ENCODE results near the gene RTL5. TPM values are rescaled to one million over a fixed set of nuclear protein-coding genes. Genes with fewer than 3 reads are reported as not detected.

The RTL5 gene
- total RNA-seq, 1 donor from 2014 or later = 19.5 TPM

DNA sequence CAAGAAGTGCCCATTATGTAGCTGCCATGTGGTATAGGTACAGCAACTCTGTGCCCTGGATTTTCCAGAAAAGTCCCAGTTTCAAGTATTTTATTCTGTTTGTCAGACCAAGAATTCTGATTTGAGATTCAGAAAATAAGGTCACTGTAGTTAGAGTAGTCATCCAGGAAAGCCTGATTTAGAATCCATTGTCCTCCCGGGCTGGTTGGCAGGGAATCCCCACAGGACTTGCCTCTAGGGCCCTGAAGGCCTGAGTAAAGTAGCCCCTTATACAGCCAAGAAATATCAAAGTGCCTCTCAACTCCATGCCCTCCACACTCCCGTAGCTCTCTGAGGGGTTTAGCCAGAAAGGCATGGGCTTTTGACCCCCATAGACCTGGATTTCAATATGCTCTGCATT is 36.3 kb downstream of the RTL5 start:
- H3K36me3 Mint-ChIP-seq (ENCODE audit: unreplicated experiment) = no peaks in the 10 kb centered on the region
- H3K4me3 Mint-ChIP-seq (ENCODE audit: unreplicated experiment) = no peak overlapping the region
- H3K27ac Mint-ChIP-seq (ENCODE audit: unreplicated experiment) = no peak overlapping the region

DNA sequence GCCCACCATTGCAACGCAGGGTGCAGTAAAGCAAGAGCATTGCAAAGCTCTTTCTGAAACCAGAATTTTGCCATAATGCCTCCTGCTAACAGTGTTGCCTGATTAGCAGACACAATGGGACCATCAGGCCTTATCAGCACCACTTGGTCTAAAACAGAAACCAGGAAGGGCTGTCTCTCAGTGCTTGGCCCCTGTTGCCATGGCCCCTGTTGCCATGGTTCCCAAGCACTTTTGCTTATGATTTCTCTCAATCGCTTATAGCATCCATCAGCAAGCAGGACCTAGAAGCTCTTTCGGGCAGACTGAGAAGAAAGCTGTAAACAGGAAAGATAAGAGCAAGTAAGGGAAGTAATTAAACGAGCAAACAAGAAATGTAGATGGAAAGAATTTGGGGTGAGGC is 36.8 kb downstream of the RTL5 start:
- Mint-ChIP-seq H3K4me3 (ENCODE audit: unreplicated experiment) (no peak overlapping the region), H3K27ac (ENCODE audit: unreplicated experiment) (no peak overlapping the region), H3K4me1 (ENCODE audit: unreplicated experiment) (no peaks in the 10 kb centered on the region), H3K9me3 (ENCODE audit: unreplicated experiment) (no peaks in the 10 kb centered on the region), H3K27me3 (ENCODE audit: unreplicated experiment) (no peaks in the 10 kb centered on the region), H3K36me3 (ENCODE audit: unreplicated experiment) (no peaks in the 10 kb centered on the region)
- DNase-seq (ENCODE audit: extremely low spot score, unreplicated experiment) = no peak
- TF ChIP-seq, protein P1, sequence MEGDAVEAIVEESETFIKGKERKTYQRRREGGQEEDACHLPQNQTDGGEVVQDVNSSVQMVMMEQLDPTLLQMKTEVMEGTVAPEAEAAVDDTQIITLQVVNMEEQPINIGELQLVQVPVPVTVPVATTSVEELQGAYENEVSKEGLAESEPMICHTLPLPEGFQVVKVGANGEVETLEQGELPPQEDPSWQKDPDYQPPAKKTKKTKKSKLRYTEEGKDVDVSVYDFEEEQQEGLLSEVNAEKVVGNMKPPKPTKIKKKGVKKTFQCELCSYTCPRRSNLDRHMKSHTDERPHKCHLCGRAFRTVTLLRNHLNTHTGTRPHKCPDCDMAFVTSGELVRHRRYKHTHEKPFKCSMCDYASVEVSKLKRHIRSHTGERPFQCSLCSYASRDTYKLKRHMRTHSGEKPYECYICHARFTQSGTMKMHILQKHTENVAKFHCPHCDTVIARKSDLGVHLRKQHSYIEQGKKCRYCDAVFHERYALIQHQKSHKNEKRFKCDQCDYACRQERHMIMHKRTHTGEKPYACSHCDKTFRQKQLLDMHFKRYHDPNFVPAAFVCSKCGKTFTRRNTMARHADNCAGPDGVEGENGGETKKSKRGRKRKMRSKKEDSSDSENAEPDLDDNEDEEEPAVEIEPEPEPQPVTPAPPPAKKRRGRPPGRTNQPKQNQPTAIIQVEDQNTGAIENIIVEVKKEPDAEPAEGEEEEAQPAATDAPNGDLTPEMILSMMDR (IDR thresholded peaks at IDR 0.05) = no peak

More for the DNA sequence above, 36.3 kb downstream of the RTL5 start:
- H3K4me1 Mint-ChIP-seq (ENCODE audit: unreplicated experiment) = no peaks in the 10 kb centered on the region
- H3K9me3 Mint-ChIP-seq (ENCODE audit: unreplicated experiment) = no peaks in the 10 kb centered on the region
- TF ChIP-seq, protein P1 (IDR thresholded peaks at IDR 0.05) = no peak
- no peaks in the 10 kb centered on the region for H3K27me3 Mint-ChIP-seq (ENCODE audit: unreplicated experiment)
- DNase-seq (ENCODE audit: extremely low spot score, unreplicated experiment) = no peak

DNA sequence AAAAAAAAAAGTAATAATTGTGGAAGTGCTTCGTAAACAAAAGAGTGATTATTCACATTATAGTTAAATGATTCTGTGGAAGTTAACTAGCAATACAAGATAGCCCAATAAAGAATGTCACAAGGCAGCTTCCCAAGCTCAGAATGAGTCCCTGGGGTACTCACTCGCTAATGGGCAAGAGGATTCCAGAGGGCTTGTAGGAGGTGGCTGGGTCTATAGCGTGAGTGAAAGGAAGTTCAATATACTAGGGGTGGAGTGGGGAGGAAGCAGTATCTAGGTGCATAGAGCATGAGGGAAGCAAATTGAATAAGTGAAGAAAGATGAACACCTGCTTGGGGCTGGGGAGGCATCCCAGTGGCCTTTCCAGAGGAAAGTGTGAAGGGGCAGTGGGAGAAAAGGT is 42.5 kb downstream of the RTL5 start:
- no peak overlapping the region for H3K27ac Mint-ChIP-seq (ENCODE audit: unreplicated experiment)
- no peaks in the 10 kb centered on the region for H3K4me1 Mint-ChIP-seq (ENCODE audit: unreplicated experiment)
- no peak for DNase-seq (ENCODE audit: extremely low spot score, unreplicated experiment)
- TF ChIP-seq, protein P1 (IDR thresholded peaks at IDR 0.05) = no peak
- no peaks in the 10 kb centered on the region for H3K36me3 Mint-ChIP-seq (ENCODE audit: unreplicated experiment)
- H3K27me3 Mint-ChIP-seq (ENCODE audit: unreplicated experiment) = no peaks in the 10 kb centered on the region
- peaks cover 11% of the 10 kb centered on the region for H3K9me3 Mint-ChIP-seq (ENCODE audit: unreplicated experiment)
- no peak overlapping the region for H3K4me3 Mint-ChIP-seq (ENCODE audit: unreplicated experiment)

DNA sequence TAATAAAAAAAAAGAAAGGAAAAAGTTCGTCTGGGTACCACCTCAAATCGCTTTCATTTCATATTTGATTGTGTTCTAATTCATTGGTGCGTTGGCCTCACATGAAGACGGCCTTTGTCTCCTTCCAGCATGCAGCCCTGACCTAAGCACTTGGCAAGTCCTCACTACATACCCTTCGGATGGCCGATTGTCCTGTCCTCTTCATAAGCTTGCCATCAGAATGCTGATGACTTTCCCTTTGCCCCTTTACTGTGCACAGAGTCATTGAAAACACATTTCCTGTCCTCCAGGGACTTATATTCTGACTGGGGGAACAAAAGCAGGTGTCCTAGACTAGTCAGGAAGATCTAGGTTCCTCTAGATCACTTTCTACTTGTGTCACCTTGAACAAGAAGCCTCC is 43.0 kb downstream of the RTL5 start:
- no peak overlapping the region for H3K27ac Mint-ChIP-seq (ENCODE audit: unreplicated experiment)
- no peak for DNase-seq (ENCODE audit: extremely low spot score, unreplicated experiment)
- no peaks in the 10 kb centered on the region for H3K36me3 Mint-ChIP-seq (ENCODE audit: unreplicated experiment)
- H3K4me3 Mint-ChIP-seq (ENCODE audit: unreplicated experiment) = no peak overlapping the region
- H3K4me1 Mint-ChIP-seq (ENCODE audit: unreplicated experiment) = no peaks in the 10 kb centered on the region
- TF ChIP-seq, protein P1 (IDR thresholded peaks at IDR 0.05) = no peak
- no peaks in the 10 kb centered on the region for H3K27me3 Mint-ChIP-seq (ENCODE audit: unreplicated experiment)
- peaks cover 11% of the 10 kb centered on the region for H3K9me3 Mint-ChIP-seq (ENCODE audit: unreplicated experiment)

DNA sequence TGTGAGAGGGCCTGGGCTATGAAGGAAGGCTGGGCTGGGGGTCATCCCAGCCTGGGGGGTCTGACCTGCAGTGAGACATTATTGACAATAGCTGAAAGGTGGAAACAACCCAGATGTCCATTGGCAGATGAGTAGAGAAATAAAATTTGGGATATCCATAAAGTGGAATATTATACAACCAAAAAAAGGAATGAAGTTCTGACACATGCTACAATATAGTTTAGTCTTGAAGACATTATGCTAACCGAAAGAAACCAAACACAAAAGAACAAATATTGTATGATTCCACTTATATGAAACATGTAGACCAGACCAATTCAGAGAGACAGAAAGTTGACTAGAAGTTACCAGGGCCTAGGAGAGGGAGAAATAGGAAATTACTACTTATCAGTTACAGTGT is 44.7 kb downstream of the RTL5 start:
- TF ChIP-seq, protein P1 (IDR thresholded peaks at IDR 0.05) = no peak

More for the DNA sequence above, 44.7 kb downstream of the RTL5 start:
- H3K27me3 Mint-ChIP-seq (ENCODE audit: unreplicated experiment) = no peaks in the 10 kb centered on the region
- DNase-seq (ENCODE audit: extremely low spot score, unreplicated experiment) = no peak
- peaks cover 11% of the 10 kb centered on the region for H3K9me3 Mint-ChIP-seq (ENCODE audit: unreplicated experiment)
- H3K4me3 Mint-ChIP-seq (ENCODE audit: unreplicated experiment) = no peak overlapping the region
- no peak overlapping the region for H3K27ac Mint-ChIP-seq (ENCODE audit: unreplicated experiment)
- H3K4me1 Mint-ChIP-seq (ENCODE audit: unreplicated experiment) = no peaks in the 10 kb centered on the region
- no peaks in the 10 kb centered on the region for H3K36me3 Mint-ChIP-seq (ENCODE audit: unreplicated experiment)
